LNCAP (cell line): ENCODE results near the gene EEA1.

ENCODE experiments used
- CTCF ChIP-seq: fragments of 450-650 bp; IDR thresholded peaks from 2 replicates; pipeline ENCODE4 v1.5.1; 2017; ENCODE audit warnings: mild to moderate bottlenecking

The EEA1 gene

GRCh38 chr12:92786045-92786444, 143.1 kb downstream of the EEA1 start:
- TF ChIP-seq CTCF: no peak

DNA sequence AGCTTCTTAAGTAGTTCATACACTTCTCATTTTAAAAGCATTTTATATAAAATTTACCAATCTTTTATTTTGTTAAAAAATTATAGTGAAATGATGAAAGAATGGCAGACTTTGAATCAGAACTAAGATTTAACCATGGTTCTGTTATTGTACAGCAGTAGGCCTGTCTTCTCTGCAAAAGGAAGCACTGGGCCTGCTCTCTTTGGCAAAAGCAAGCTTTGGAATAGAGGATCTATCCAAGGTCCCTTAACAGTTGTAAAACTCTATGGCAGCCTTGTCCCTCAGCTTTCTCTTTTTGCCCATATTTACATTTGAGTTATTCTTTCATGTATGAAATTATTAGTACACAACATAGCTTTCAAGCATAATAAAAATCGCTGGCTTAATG, 143.5 kb downstream of the EEA1 start:
- no peak for TF ChIP-seq CTCF

DNA sequence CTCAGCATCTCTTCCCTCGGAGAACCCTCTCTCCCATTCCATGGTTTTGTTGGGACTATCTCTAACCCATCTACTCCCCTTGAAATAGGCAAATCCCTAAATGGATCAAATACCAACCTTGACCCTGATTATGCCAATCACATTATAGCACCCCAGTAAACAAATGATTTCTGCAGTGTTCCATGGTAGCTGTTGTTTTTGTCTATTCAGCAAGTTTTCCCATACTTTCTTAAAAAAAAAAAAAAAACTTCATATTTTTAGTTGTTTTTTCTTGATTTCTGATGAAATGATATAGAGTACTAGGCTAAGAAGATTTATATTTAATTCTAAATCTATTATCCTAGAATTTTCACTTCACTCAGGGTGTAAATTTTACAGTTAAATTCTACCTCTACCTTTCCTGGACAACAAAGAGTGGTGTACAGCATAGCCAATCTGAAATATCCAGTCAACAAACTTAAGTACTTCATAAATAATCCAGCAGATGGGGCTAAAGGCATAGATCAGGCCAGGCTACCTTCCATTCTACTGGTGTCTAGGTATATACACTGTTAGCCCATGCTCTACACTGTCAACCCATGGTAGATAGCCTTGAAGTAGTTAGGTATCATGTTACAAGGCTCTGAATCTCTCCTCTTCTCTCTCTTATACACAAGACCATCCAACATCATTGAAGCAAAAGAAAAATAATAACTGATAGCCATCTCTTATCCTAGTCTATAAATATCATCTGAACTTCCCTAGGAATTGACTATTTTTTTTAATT, 144.1 kb downstream of the EEA1 start:
- peak; percentile 56 for TF ChIP-seq CTCF

GRCh38 chr12:92784356-92784755, 144.7 kb downstream of the EEA1 start:
- no peak for TF ChIP-seq CTCF

DNA sequence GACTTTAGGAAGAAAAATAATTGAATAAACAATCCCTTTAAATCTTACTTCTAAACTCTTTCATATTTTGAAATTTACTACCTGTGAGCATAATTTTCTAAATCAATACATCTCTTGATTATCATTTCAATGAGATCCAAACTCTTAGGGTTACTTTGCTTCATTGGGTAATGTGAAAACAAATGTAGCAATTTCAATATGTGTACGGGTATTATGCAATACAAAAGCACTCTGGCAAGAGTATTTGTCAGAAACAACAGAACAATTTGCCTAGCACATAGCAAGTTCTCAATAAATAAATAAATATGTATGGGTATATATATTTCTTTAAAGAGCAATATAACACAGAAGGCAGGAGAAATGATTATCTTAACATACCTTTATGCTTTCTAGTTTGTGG, 149.2 kb downstream of the EEA1 start:
- TF ChIP-seq CTCF: no peak

GRCh38 chr12:92778525-92778924, 150.6 kb downstream of the EEA1 start:
- no peak for TF ChIP-seq CTCF

GRCh38 chr12:92775416-92775815, 153.7 kb downstream of the EEA1 start:
- TF ChIP-seq CTCF: no peak

DNA sequence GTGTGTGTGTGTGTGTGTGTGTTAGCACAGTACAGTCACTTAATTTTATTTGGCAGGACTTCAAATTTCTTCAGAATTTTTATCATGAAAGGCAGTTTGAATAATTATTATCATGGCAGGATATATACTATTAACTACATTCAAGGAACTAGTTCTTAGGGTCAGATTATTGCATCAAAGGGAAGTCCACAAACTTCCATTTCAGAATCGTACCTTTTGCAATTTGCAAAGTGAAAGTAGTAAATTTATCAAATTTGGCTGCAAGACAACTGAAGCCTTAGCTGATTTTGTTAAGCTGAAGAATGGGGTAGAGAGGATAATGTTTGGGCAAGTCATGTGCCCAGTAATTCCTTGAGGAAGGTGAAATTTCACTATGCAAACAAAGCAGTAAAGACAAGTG, 158.1 kb downstream of the EEA1 start:
- TF ChIP-seq CTCF: no peak
